H9 (cell line): Measurements from ENCODE around the gene URB1. TPM values are rescaled to one million over a fixed set of nuclear protein-coding genes. Genes with fewer than 3 reads are reported as not detected.

ENCODE experiments used
- DNase-seq: peaks from one replicate; pipeline ENCODE4 v3.0.0-alpha.2; 2017
- H2AFZ ChIP-seq: one replicate; pipeline ENCODE4 v1.6.1; 2013; ENCODE audit warnings: mild to moderate bottlenecking, low read length, control low read depth, moderate library complexity
- H2AK5ac ChIP-seq: 2 replicates; pipeline ENCODE4 v1.6.1; 2013; ENCODE audit warnings: low read length, control low read depth, mixed read lengths; ENCODE audit not compliant: insufficient read length
- H2BK120ac ChIP-seq: one replicate; pipeline ENCODE4 v1.6.1; 2013; ENCODE audit warnings: low read depth, mild to moderate bottlenecking, low read length, control low read depth, inconsistent platforms; ENCODE audit not compliant: poor library complexity, severe bottlenecking
- H2BK12ac ChIP-seq: 2 replicates; pipeline ENCODE4 v1.6.1; 2013; ENCODE audit warnings: low read length, control low read depth, mixed read lengths, low read depth; ENCODE audit not compliant: insufficient read length
- H2BK15ac ChIP-seq: 2 replicates; pipeline ENCODE4 v1.6.1; 2013; ENCODE audit warnings: low read depth, low read length, control low read depth
- H2BK20ac ChIP-seq: one replicate; pipeline ENCODE4 v1.6.1; 2013; ENCODE audit warnings: low read depth, mild to moderate bottlenecking, low read length, control low read depth, inconsistent platforms; ENCODE audit not compliant: poor library complexity, severe bottlenecking
- H2BK5ac ChIP-seq: 2 replicates; pipeline ENCODE4 v1.6.1; 2013; ENCODE audit warnings: low read length, control low read depth, mixed read lengths; ENCODE audit not compliant: insufficient read length
- H3K14ac ChIP-seq: 2 replicates; pipeline ENCODE4 v1.6.1; 2013; ENCODE audit warnings: low read length, control low read depth; ENCODE audit not compliant: insufficient read depth
- H3K18ac ChIP-seq: 2 replicates; pipeline ENCODE4 v1.6.1; 2013; ENCODE audit warnings: low read depth, mild to moderate bottlenecking, mixed read lengths, low read length, control low read depth; ENCODE audit not compliant: insufficient read length
- H3K23ac ChIP-seq: 2 replicates; pipeline ENCODE4 v1.6.1; 2013; ENCODE audit warnings: low read length, control low read depth, mixed read lengths, low read depth; ENCODE audit not compliant: insufficient read length
- H3K23me2 ChIP-seq: 2 replicates; pipeline ENCODE4 v1.6.1; 2013; ENCODE audit warnings: low read depth, mild to moderate bottlenecking, mixed read lengths, low read length, control low read depth; ENCODE audit not compliant: insufficient read length, poor library complexity, severe bottlenecking
- H3K27ac ChIP-seq: 2 replicates; pipeline ENCODE4 v1.5.1; 2013; ENCODE audit warnings: low read length, control low read depth, mixed read lengths, low read depth; ENCODE audit not compliant: insufficient read length
- H3K27me3 ChIP-seq: 2 replicates; pipeline ENCODE4 v1.6.1; 2013; ENCODE audit warnings: low read length, control low read depth, inconsistent platforms; ENCODE audit not compliant: insufficient read depth
- H3K4ac ChIP-seq: 2 replicates; pipeline ENCODE4 v1.6.1; 2013; ENCODE audit warnings: low read depth, mild to moderate bottlenecking, control low read depth, inconsistent platforms, low read length, moderate library complexity
- H3K4me1 ChIP-seq: 2 replicates; pipeline ENCODE4 v1.6.1; 2013; ENCODE audit warnings: low read length, control low read depth, inconsistent platforms; ENCODE audit not compliant: insufficient read depth
- H3K4me2 ChIP-seq: 2 replicates; pipeline ENCODE4 v1.6.1; 2013; ENCODE audit warnings: low read length, control low read depth, mixed read lengths; ENCODE audit not compliant: insufficient read length, insufficient read depth
- H3K56ac ChIP-seq: 2 replicates; pipeline ENCODE4 v1.6.1; 2013; ENCODE audit warnings: low read depth, mild to moderate bottlenecking, mixed read lengths, low read length, control low read depth; ENCODE audit not compliant: insufficient read length
- H3K79me1 ChIP-seq: 2 replicates; pipeline ENCODE4 v1.6.1; 2013; ENCODE audit warnings: low read depth, mild to moderate bottlenecking, moderate library complexity, low read length, control low read depth, inconsistent platforms; ENCODE audit not compliant: insufficient read depth, poor library complexity, severe bottlenecking
- H3K79me2 ChIP-seq: 2 replicates; pipeline ENCODE4 v1.6.1; 2013; ENCODE audit warnings: low read length, control low read depth, inconsistent platforms; ENCODE audit not compliant: insufficient read depth
- H3K9ac ChIP-seq: 2 replicates; pipeline ENCODE4 v1.6.1; 2013; ENCODE audit warnings: low read length, control low read depth, mixed read lengths; ENCODE audit not compliant: insufficient read length; ENCODE audit errors: extremely low read depth
- H3K9me3 ChIP-seq: one replicate; pipeline ENCODE4 v1.6.1; 2013; ENCODE audit warnings: low read depth, low read length, inconsistent platforms; ENCODE audit not compliant: control insufficient read depth
- H3T11ph ChIP-seq: one replicate; pipeline ENCODE4 v1.6.1; 2013; ENCODE audit warnings: mild to moderate bottlenecking, low read length, control low read depth, inconsistent platforms
- H4K20me1 ChIP-seq: one replicate; pipeline ENCODE4 v1.6.1; 2013; ENCODE audit not compliant: control insufficient read depth, insufficient read length, insufficient read depth
- H4K5ac ChIP-seq: 2 replicates; pipeline ENCODE4 v1.6.1; 2013; ENCODE audit warnings: low read depth, mild to moderate bottlenecking, mixed read lengths, low read length, control low read depth; ENCODE audit not compliant: insufficient read length
- H4K8ac ChIP-seq: replicated peaks from 2 replicates; pipeline ENCODE4 v1.6.1; 2013; ENCODE audit warnings: low read length, control low read depth, mixed read lengths, low read depth; ENCODE audit not compliant: insufficient read length
- H4K91ac ChIP-seq: 2 replicates; pipeline ENCODE4 v1.6.1; 2013; ENCODE audit warnings: low read depth, mild to moderate bottlenecking, moderate library complexity, mixed read lengths, low read length, control low read depth; ENCODE audit not compliant: insufficient read length
- H3K27ac Mint-ChIP-seq, 3 experiments: 2 replicates in 2 of 3; 3 replicates in 1 of 3; pipeline ENCODE4 v1.8.0; 2020 to 2021; ENCODE audit warnings: mixed read lengths in 3 of 3, mild to moderate bottlenecking in 1 of 3, moderate library complexity in 1 of 3
- H3K27me3 Mint-ChIP-seq: 2 replicates; pipeline ENCODE4 v1.8.0; 2021; ENCODE audit warnings: low read depth, mild to moderate bottlenecking, moderate library complexity, mixed read lengths
- H3K36me3 Mint-ChIP-seq, 3 experiments: 2 replicates in 2 of 3; 3 replicates in 1 of 3; pipeline ENCODE4 v1.8.0; 2020 to 2021; ENCODE audit warnings: low read depth in 3 of 3, mixed read lengths in 3 of 3; ENCODE audit not compliant: insufficient read depth in 1 of 3
- H3K4me1 Mint-ChIP-seq, 2 experiments: 2 replicates each; pipeline ENCODE4 v1.8.0; 2020; ENCODE audit warnings: mixed read lengths in 2 of 2
- H3K4me3 Mint-ChIP-seq, 2 experiments: 2 replicates in 1 of 2; 3 replicates in 1 of 2; pipeline ENCODE4 v1.8.0; 2020 to 2021; ENCODE audit warnings: mild to moderate bottlenecking in 2 of 2, mixed read lengths in 2 of 2, moderate library complexity in 1 of 2
- H3K9me3 Mint-ChIP-seq, 2 experiments: 2 replicates in 1 of 2; 3 replicates in 1 of 2; pipeline ENCODE4 v1.8.0; 2020; ENCODE audit warnings: mild to moderate bottlenecking in 2 of 2, mixed read lengths in 2 of 2, moderate library complexity in 1 of 2
- CTCF ChIP-seq: fragments of 200-600 bp; sonication (generic); conservative IDR thresholded peaks from 3 replicates; pipeline ENCODE4 v1.8.0; 2021; ENCODE audit warnings: antibody characterized with exemption, mild to moderate bottlenecking
- WGBS: extraction: QIAGEN DNeasy Blood & Tissue Kit; methylation state at CpG from one replicate; pipeline ENCODE4 v1.1.7; 2013; ENCODE audit warnings: missing lambda C conversion rate, low lambda C conversion rate, mixed read lengths; ENCODE audit not compliant: insufficient read length; ENCODE audit errors: extremely low coverage; 5-methylcytosine and 5-hydroxymethylcytosine counted together
- total RNA-seq: library from RNA; stranded (reverse); gene quantifications from 2 replicates; pipeline ENCODE4 v1.2.1, GENCODE V29; 2021

The URB1 gene
- total RNA-seq, 1 experiment from 2014 or later: 23.5 TPM

GRCh38 chr21:32285476-32285875, 107.3 kb downstream of the URB1 start:
- H3K36me3 Mint-ChIP-seq: peaks cover 0 to 2% (median 0%) of the 10 kb centered on the region in 3 experiments; a peak in 1 of 7 replicates
- no peak overlapping the region for H3K14ac ChIP-seq
- H3K4me2 ChIP-seq: no peak overlapping the region
- no peak overlapping the region for H3K9ac ChIP-seq
- no peaks in the 10 kb centered on the region for H3K9me3 ChIP-seq
- peaks cover 0 to 2% of the 10 kb centered on the region in 2 experiments; a peak in 1 of 4 replicates for H3K4me1 Mint-ChIP-seq
- no peak overlapping the region for H4K8ac ChIP-seq
- no peak overlapping the region for H3K4ac ChIP-seq
- H2BK5ac ChIP-seq: no peak overlapping the region
- no peak overlapping the region for H2BK12ac ChIP-seq
- H2AFZ ChIP-seq: no peak overlapping the region
- peaks cover 2% of the 10 kb centered on the region; the same call in 1 of the 2 replicates for H3K27me3 Mint-ChIP-seq
- H2AK5ac ChIP-seq: no peak overlapping the region
- no peaks in the 10 kb centered on the region for H4K20me1 ChIP-seq
- peaks cover 0 to 7% of the 10 kb centered on the region in 2 experiments; a peak in 2 of 5 replicates for H3K9me3 Mint-ChIP-seq
- H3K56ac ChIP-seq: no peak overlapping the region
- H3K27me3 ChIP-seq: no peaks in the 10 kb centered on the region
- no peak overlapping the region for H3K18ac ChIP-seq
- H3K27ac ChIP-seq: no peak overlapping the region
- no peaks in the 10 kb centered on the region for H3K79me2 ChIP-seq
- H4K91ac ChIP-seq: no peak overlapping the region
- H3K23ac ChIP-seq: no peak overlapping the region
- no peak for TF ChIP-seq CTCF
- H3K4me3 Mint-ChIP-seq: no peak overlapping the region
- no peak overlapping the region for H3T11ph ChIP-seq
- no peaks in the 10 kb centered on the region for H3K4me1 ChIP-seq
- H3K27ac Mint-ChIP-seq: no peak overlapping the region
- no CpG with 5 or more reads among the region's 4 CpGs for WGBS
- no peaks in the 10 kb centered on the region for H3K23me2 ChIP-seq
- DNase-seq: no peak
- H2BK20ac ChIP-seq: no peak overlapping the region
- H3K79me1 ChIP-seq: no peaks in the 10 kb centered on the region
- no peak overlapping the region for H2BK120ac ChIP-seq
- no peak overlapping the region for H2BK15ac ChIP-seq
- H4K5ac ChIP-seq: no peak overlapping the region
